Transverse colon (tissue), 4 donors: ENCODE results near the gene ZBTB20.

Experiments
- CTCF ChIP-seq, 5 experiments: fragments of 200-600 bp in 3 of 5; fragments of 450-650 bp in 2 of 5; sonication (generic) in 3 of 5; IDR thresholded peaks; 1 replicate in 2 of 5; 2 replicates in 3 of 5; pipeline ENCODE4 v1.5.1; 2016 to 2017; ENCODE audit warnings: antibody characterized with exemption in 5 of 5, inconsistent platforms in 3 of 5, mild to moderate bottlenecking in 2 of 5, moderate library complexity in 1 of 5
- EP300 ChIP-seq: sonication (generic); formaldehyde crosslinking; IDR thresholded peaks from one replicate; pipeline ENCODE4 v1.6.1; 2017; ENCODE audit warnings: antibody characterized with exemption, low read depth
- POLR2A ChIP-seq: fragments of 450-650 bp; IDR thresholded peaks from one replicate; pipeline ENCODE4 v1.6.1; 2016; ENCODE audit warnings: antibody characterized with exemption, mild to moderate bottlenecking, moderate library complexity
- POLR2AphosphoS5 ChIP-seq, 3 donors: sonication (generic); formaldehyde crosslinking; IDR thresholded peaks; one replicate each; pipeline ENCODE4 v1.6.1; 2016; ENCODE audit warnings: antibody characterized with exemption in 3 of 3

DNA sequence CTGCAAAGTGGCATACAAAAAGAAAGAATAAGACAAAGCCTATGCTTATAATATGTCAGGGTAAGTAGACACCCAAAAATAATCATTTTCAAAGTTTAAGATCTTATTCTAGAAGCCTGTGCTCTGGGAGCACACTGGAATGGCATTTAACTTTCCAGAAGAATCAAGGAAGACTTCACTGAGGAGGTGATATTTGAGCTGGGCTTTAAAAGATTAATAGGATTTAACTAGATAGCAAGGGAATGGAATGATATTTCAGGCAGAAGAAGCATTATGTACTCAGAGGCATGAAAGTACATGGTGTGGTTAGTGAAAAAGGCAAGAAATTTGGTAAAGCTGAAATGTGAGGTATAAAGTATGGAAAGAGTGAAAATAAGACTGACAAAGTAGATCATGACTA is 106.8 kb downstream of the ZBTB20 start:
- TF ChIP-seq CTCF (IDR thresholded peaks at IDR 0.05) (no peak), POLR2A (no peak), EP300 (no peak), POLR2AphosphoS5 (IDR thresholded peaks at IDR 0.05) (no peak)
